IPS-18a (cell line): Measurements from ENCODE around the gene SYT14.
"Not testable (repeated sequence)": the region's sequence is repeated elsewhere in the genome, so short reads cannot be mapped to it uniquely, and the experiment has no call there.

Source experiments
- H3K27ac ChIP-seq: one replicate; pipeline ENCODE4 v1.5.1; 2013; ENCODE audit warnings: low read length
- H3K27me3 ChIP-seq: one replicate; pipeline ENCODE4 v1.6.1; 2013; ENCODE audit warnings: mild to moderate bottlenecking, low read length; ENCODE audit not compliant: control insufficient read depth, insufficient read depth
- H3K36me3 ChIP-seq: one replicate; pipeline ENCODE4 v1.6.1; 2013; ENCODE audit warnings: low read depth, low read length; ENCODE audit not compliant: control insufficient read depth
- H3K4me1 ChIP-seq: one replicate; pipeline ENCODE4 v1.6.1; 2013; ENCODE audit warnings: low read depth, low read length; ENCODE audit not compliant: control insufficient read depth
- H3K4me3 ChIP-seq: one replicate; pipeline ENCODE4 v1.5.1; 2013; ENCODE audit warnings: low read length
- H3K9ac ChIP-seq: one replicate; pipeline ENCODE4 v1.6.1; 2013; ENCODE audit warnings: mild to moderate bottlenecking, low read length, moderate library complexity
- H3K9me3 ChIP-seq: one replicate; pipeline ENCODE4 v1.6.1; 2013; ENCODE audit warnings: low read depth, low read length; ENCODE audit not compliant: control insufficient read depth

The SYT14 gene

GRCh38 chr1:210081494-210081893 lies 143.5 kb downstream of the SYT14 start:
- H3K9me3 ChIP-seq = no peaks in the 10 kb centered on the region
- no peak overlapping the region for H3K27ac ChIP-seq
- H3K4me3 ChIP-seq = no peak overlapping the region
- H3K36me3 ChIP-seq = no peaks in the 10 kb centered on the region
- no peak overlapping the region for H3K9ac ChIP-seq
- H3K4me1 ChIP-seq = no peaks in the 10 kb centered on the region
- H3K27me3 ChIP-seq = no peaks in the 10 kb centered on the region

GRCh38 chr1:210085359-210085758 lies 147.3 kb downstream of the SYT14 start:
- H3K36me3 ChIP-seq = no peaks in the 10 kb centered on the region

GRCh38 chr1:210087058-210087457 lies 149.0 kb downstream of the SYT14 start:
- no peaks in the 10 kb centered on the region for H3K27me3 ChIP-seq

More at GRCh38 chr1:210085359-210085758, 147.3 kb downstream of the SYT14 start:
- no peaks in the 10 kb centered on the region for H3K27me3 ChIP-seq
- H3K4me3 ChIP-seq = no peak overlapping the region
- no peak overlapping the region for H3K27ac ChIP-seq
- no peaks in the 10 kb centered on the region for H3K4me1 ChIP-seq
- no peaks in the 10 kb centered on the region for H3K9me3 ChIP-seq
- no peak overlapping the region for H3K9ac ChIP-seq

GRCh38 chr1:210089855-210090254 lies 151.8 kb downstream of the SYT14 start:
- Histone ChIP-seq H3K27ac (no peak overlapping the region), H3K4me1 (no peaks in the 10 kb centered on the region), H3K9ac (no peak overlapping the region), H3K36me3 (peaks cover 2% of the 10 kb centered on the region), H3K27me3 (no peaks in the 10 kb centered on the region), H3K9me3 (no peaks in the 10 kb centered on the region), H3K4me3 (no peak overlapping the region)

More at GRCh38 chr1:210087058-210087457, 149.0 kb downstream of the SYT14 start:
- Histone ChIP-seq H3K4me1 (no peaks in the 10 kb centered on the region), H3K27ac (no peak overlapping the region), H3K9me3 (no peaks in the 10 kb centered on the region), H3K4me3 (no peak overlapping the region), H3K9ac (no peak overlapping the region), H3K36me3 (no peaks in the 10 kb centered on the region)

- no peaks in the 10 kb centered on the region for H3K27me3 ChIP-seq
- no peaks in the 10 kb centered on the region for H3K9me3 ChIP-seq
- no peak overlapping the region for H3K27ac ChIP-seq
- H3K9ac ChIP-seq = no peak overlapping the region
- no peaks in the 10 kb centered on the region for H3K4me1 ChIP-seq
- H3K4me3 ChIP-seq = no peak overlapping the region
- peaks cover 2% of the 10 kb centered on the region for H3K36me3 ChIP-seq
These were observed 154.3 kb downstream of the SYT14 start for GRCh38 chr1:210092366-210092765.

- no peaks in the 10 kb centered on the region for H3K9me3 ChIP-seq
- H3K4me1 ChIP-seq = no peaks in the 10 kb centered on the region
- peaks cover 2% of the 10 kb centered on the region for H3K36me3 ChIP-seq
- no peak overlapping the region for H3K4me3 ChIP-seq
- H3K9ac ChIP-seq = no peak overlapping the region
- H3K27ac ChIP-seq = no peak overlapping the region
- H3K27me3 ChIP-seq = no peaks in the 10 kb centered on the region
These were observed 155.4 kb downstream of the SYT14 start for GRCh38 chr1:210093461-210093860.

GRCh38 chr1:210098356-210098755 lies 160.3 kb downstream of the SYT14 start:
- Histone ChIP-seq H3K4me3 (no peak overlapping the region), H3K4me1 (no peaks in the 10 kb centered on the region), H3K27me3 (no peaks in the 10 kb centered on the region), H3K36me3 (peaks cover 9% of the 10 kb centered on the region), H3K9me3 (no peaks in the 10 kb centered on the region), H3K9ac (no peak overlapping the region), H3K27ac (no peak overlapping the region)

- Histone ChIP-seq H3K27ac (no peak overlapping the region), H3K4me1 (no peaks in the 10 kb centered on the region), H3K36me3 (peaks cover 6% of the 10 kb centered on the region), H3K4me3 (no peak overlapping the region), H3K9me3 (no peaks in the 10 kb centered on the region), H3K9ac (no peak overlapping the region), H3K27me3 (no peaks in the 10 kb centered on the region)
These were observed 161.9 kb downstream of the SYT14 start for GRCh38 chr1:210099921-210100320.

- H3K4me3 ChIP-seq = no peak overlapping the region
- H3K27me3 ChIP-seq = no peaks in the 10 kb centered on the region
- peaks cover 6% of the 10 kb centered on the region for H3K36me3 ChIP-seq
- no peaks in the 10 kb centered on the region for H3K9me3 ChIP-seq
- no peak overlapping the region for H3K9ac ChIP-seq
- no peaks in the 10 kb centered on the region for H3K4me1 ChIP-seq
- H3K27ac ChIP-seq = no peak overlapping the region
These were observed 166.1 kb downstream of the SYT14 start for GRCh38 chr1:210104103-210104502.

GRCh38 chr1:210112906-210113305 lies 174.9 kb downstream of the SYT14 start:
- not testable (repeated sequence) for H3K9me3 ChIP-seq, H3K36me3 ChIP-seq, H3K4me3 ChIP-seq, H3K27ac ChIP-seq, H3K9ac ChIP-seq, H3K27me3 ChIP-seq
- peaks cover 18% of the 10 kb centered on the region for H3K4me1 ChIP-seq

GRCh38 chr1:210117198-210117597 lies 179.2 kb downstream of the SYT14 start:
- peak overlapping the region; percentile 33 for H3K4me3 ChIP-seq
- no peaks in the 10 kb centered on the region for H3K9me3 ChIP-seq
- H3K27ac ChIP-seq = no peak overlapping the region
- peak overlapping the region; percentile 17 for H3K9ac ChIP-seq
- no peaks in the 10 kb centered on the region for H3K36me3 ChIP-seq
- no peaks in the 10 kb centered on the region for H3K27me3 ChIP-seq
- H3K4me1 ChIP-seq = peaks cover 17% of the 10 kb centered on the region

- peak overlapping the region; percentile 17 for H3K9ac ChIP-seq
- peak overlapping the region; percentile 33 for H3K4me3 ChIP-seq
- peaks cover 20% of the 10 kb centered on the region for H3K4me1 ChIP-seq
- H3K27me3 ChIP-seq = no peaks in the 10 kb centered on the region
- H3K9me3 ChIP-seq = no peaks in the 10 kb centered on the region
- H3K36me3 ChIP-seq = no peaks in the 10 kb centered on the region
- H3K27ac ChIP-seq = no peak overlapping the region
These were observed 179.7 kb downstream of the SYT14 start for GRCh38 chr1:210117681-210118170.
